Panc1 (cell line): ENCODE measurements around the gene PRKG1. TPM values are rescaled to one million over a fixed set of nuclear protein-coding genes. Genes with fewer than 3 reads are reported as not detected.

Experiments
- ATAC-seq: fragments of 200-7000 bp; cut with Tn5 transposase; 2 replicates; pipeline ENCODE4 v1.9.1; 2020; ENCODE audit warnings: mild to moderate bottlenecking, moderate library complexity
- BruUV-seq: library from RNA; stranded (reverse); fragments of 400-500 nt; replicated peaks from 2 replicates; lab custom pipeline; 2021; lab: Mats Ljungman, UMichigan
- CTCF ChIA-PET: fragments of 300-600 bp; sonication (Branson Sonifier 250); formaldehyde crosslinking; loops from one replicate; lab custom pipeline; 2022; ENCODE audit warnings: antibody characterized with exemption; lab: Charles Lee
- POLR2A ChIA-PET: fragments of 300-600 bp; sonication (Branson Sonifier 250); formaldehyde crosslinking; loops from one replicate; lab custom pipeline; 2022; ENCODE audit warnings: antibody characterized with exemption; lab: Charles Lee
- DNase-seq: peaks from one replicate; pipeline ENCODE4 v3.0.0-alpha.2; 2010; ENCODE audit warnings: low read depth, low spot score
- H3K27ac ChIP-seq: 2 replicates; pipeline ENCODE4 v1.5.1; 2011; ENCODE audit warnings: mild to moderate bottlenecking, low read length, inconsistent platforms
- H3K27me3 ChIP-seq: fragments of 200-500 bp; sonication (Bioruptor generic); 2 replicates; pipeline ENCODE4 v1.6.0; 2014; ENCODE audit warnings: low read length, inconsistent platforms; ENCODE audit not compliant: control insufficient read depth, insufficient read depth
- H3K36me3 ChIP-seq: fragments of 200-500 bp; sonication (Bioruptor generic); 2 replicates; pipeline ENCODE4 v1.5.1; 2014; ENCODE audit warnings: inconsistent platforms, mild to moderate bottlenecking, low read length, moderate library complexity; ENCODE audit not compliant: control insufficient read depth, insufficient read depth
- H3K4me1 ChIP-seq: 2 replicates; pipeline ENCODE4 v1.5.1; 2011; ENCODE audit warnings: inconsistent platforms, mild to moderate bottlenecking, low read length, moderate library complexity; ENCODE audit not compliant: control insufficient read depth, insufficient read depth
- H3K4me3 ChIP-seq, 2 experiments: 2 replicates each; pipeline ENCODE4 v1.5.1; 2011 to 2012; ENCODE audit warnings: low read depth in 2 of 2, low read length in 2 of 2, mild to moderate bottlenecking in 2 of 2, inconsistent platforms in 1 of 2, moderate library complexity in 1 of 2
- H3K9me3 ChIP-seq: fragments of 200-500 bp; sonication (Bioruptor generic); 2 replicates; pipeline ENCODE4 v1.5.1; 2014; ENCODE audit warnings: low read depth, mild to moderate bottlenecking, inconsistent platforms, low read length, moderate library complexity; ENCODE audit not compliant: control insufficient read depth, insufficient read depth
- CTCF ChIP-seq: fragments of 450-650 bp; IDR thresholded peaks from 2 replicates; pipeline ENCODE4 v1.5.1; 2017; ENCODE audit warnings: mild to moderate bottlenecking
- POLR2AphosphoS5 ChIP-seq: IDR thresholded peaks from 2 replicates; pipeline ENCODE4 v1.6.1; 2012; ENCODE audit warnings: mild to moderate bottlenecking, low read depth, low read length, moderate library complexity
- REST ChIP-seq, 2 experiments: IDR thresholded peaks; 2 replicates each; pipeline ENCODE4 v1.6.1; 2011 to 2012; ENCODE audit warnings: low read depth in 2 of 2, control low read depth in 1 of 2, low read length in 1 of 2, mild to moderate bottlenecking in 1 of 2, moderate library complexity in 1 of 2; ENCODE audit not compliant: insufficient read depth in 1 of 2
- SIN3A ChIP-seq: IDR thresholded peaks from 2 replicates; pipeline ENCODE4 v1.6.1; 2012; ENCODE audit warnings: low read depth, mild to moderate bottlenecking, low read length, moderate library complexity, borderline replicate concordance; ENCODE audit not compliant: insufficient read depth
- TCF7L2 ChIP-seq: IDR thresholded peaks from 2 replicates; pipeline ENCODE4 v1.6.1; 2011; ENCODE audit warnings: mild to moderate bottlenecking, low read depth, low read length, inconsistent platforms
- in situ Hi-C: cut with HindIII; loops from 2 replicates; pipeline ENCODE4 v1.10.0; 2016; ENCODE audit warnings: low sequenced_read_pairs, low pct_unique_long_range_greater_than_20kb
- intact Hi-C: fragments of 100-400 bp; cut with micrococcal nuclease; formaldehyde crosslinking; loops from one replicate; pipeline ENCODE4 v1.10.0; 2022; ENCODE audit not compliant: unreplicated experiment
- total RNA-seq: library from RNA; stranded (reverse); gene quantifications from one replicate; pipeline ENCODE4 v1.2.1, GENCODE V29; 2021; ENCODE audit not compliant: unreplicated experiment

Gene PRKG1
- total RNA-seq, 1 experiment from 2014 or later, result 0.92 TPM

- H3K27me3 ChIP-seq, result no peaks in the 10 kb centered on the region
- POLR2A ChIA-PET, result no interaction called here
- TF ChIP-seq SIN3A (no peak), CTCF (no peak), REST (IDR thresholded peaks at IDR 0.05; ENCODE audit: insufficient read depth in 1 of 2, low read depth in 2 of 2, low read length in 1 of 2) (no peak), TCF7L2 (no peak), POLR2AphosphoS5 (no peak)
- CTCF ChIA-PET, result no interaction called here
- intact Hi-C loops, result no loop called here
- in situ Hi-C loops, result no loop called here
- no peaks in the 10 kb centered on the region for H3K4me1 ChIP-seq
- ATAC-seq (no peak), DNase-seq (no peak)
- 0 out of 2 replicates have a peak, but pooled peaks cover 4% of the 10 kb centered on the region for H3K9me3 ChIP-seq
- H3K27ac ChIP-seq, result no peak overlapping the region
- H3K4me3 ChIP-seq, result no peak overlapping the region
- no peaks in the 10 kb centered on the region for H3K36me3 ChIP-seq
- BruUV-seq, result no TSS peak
Observed at GRCh38 chr10:51180141-51180540, 105.9 kb downstream of the PRKG1 start.

GRCh38 chr10:51183783-51184182 is 109.5 kb downstream of the PRKG1 start:
- intact Hi-C loops (no loop called here), in situ Hi-C loops (no loop called here)
- BruUV-seq, result no TSS peak
- no peaks in the 10 kb centered on the region for H3K36me3 ChIP-seq
- H3K4me1 ChIP-seq, result no peaks in the 10 kb centered on the region
- no peak overlapping the region for H3K4me3 ChIP-seq
- ChIA-PET CTCF (no interaction called here), POLR2A (no interaction called here)
- H3K9me3 ChIP-seq, result 0 out of 2 replicates have a peak, but pooled peaks cover 4% of the 10 kb centered on the region
- H3K27me3 ChIP-seq, result no peaks in the 10 kb centered on the region
- TF ChIP-seq SIN3A (no peak), POLR2AphosphoS5 (no peak), TCF7L2 (no peak), REST (IDR thresholded peaks at IDR 0.05; ENCODE audit: insufficient read depth in 1 of 2, low read depth in 2 of 2, low read length in 1 of 2) (no peak), CTCF (no peak)
- no peak overlapping the region for H3K27ac ChIP-seq
- ATAC-seq (no peak), DNase-seq (no peak)
